GM12878 (cell line): ENCODE data around the gene ACVR2A.

Experiments used
- BHLHE40 ChIP-seq, 2 experiments: fragments of 450-650 bp in 1 of 2; IDR thresholded peaks; 2 replicates each; pipeline ENCODE4 v1.6.1; 2011 to 2017; ENCODE audit warnings: low read depth in 2 of 2, borderline replicate concordance in 1 of 2, improper control_type of control experiment in 1 of 2, low read length in 1 of 2, mild to moderate bottlenecking in 1 of 2
- CHD4 ChIP-seq: fragments of 200-600 bp; sonication (generic); IDR thresholded peaks from 2 replicates; pipeline ENCODE4 v1.6.1; 2016; ENCODE audit warnings: mild to moderate bottlenecking
- MYC ChIP-seq: IDR thresholded peaks from 2 replicates; pipeline ENCODE4 v1.6.1; 2011; ENCODE audit warnings: mild to moderate bottlenecking, low read length, moderate library complexity, inconsistent platforms; ENCODE audit not compliant: insufficient read depth, insufficient replicate concordance, insufficient read length, severe bottlenecking
- POLR2A ChIP-seq: IDR thresholded peaks from 2 replicates; pipeline ENCODE4 v1.6.1; 2011; ENCODE audit warnings: low read depth, mild to moderate bottlenecking, low read length
- SREBF2 ChIP-seq: IDR thresholded peaks from 2 replicates; pipeline ENCODE4 v1.6.1; 2012; ENCODE audit warnings: mild to moderate bottlenecking, low read length
- SRF ChIP-seq, 2 experiments: IDR thresholded peaks; 2 replicates each; pipeline ENCODE4 v1.6.1; 2011; ENCODE audit warnings: low read depth in 2 of 2, low read length in 2 of 2, mild to moderate bottlenecking in 1 of 2, moderate library complexity in 1 of 2
- TAF1 ChIP-seq: IDR thresholded peaks from 2 replicates; pipeline ENCODE4 v1.6.1; 2011; ENCODE audit warnings: mild to moderate bottlenecking, low read depth, low read length, borderline replicate concordance
- YY1 ChIP-seq: IDR thresholded peaks from 2 replicates; pipeline ENCODE4 v1.6.1; 2011; ENCODE audit warnings: low read depth, mild to moderate bottlenecking, low read length
- TF ChIP-seq, protein P1 (sequence below): IDR thresholded peaks from 2 replicates; pipeline ENCODE4 v1.6.1; 2012; ENCODE audit warnings: mild to moderate bottlenecking, low read depth, low read length
- TF ChIP-seq, protein P2 (sequence below), 3 experiments: IDR thresholded peaks in 2 of 3; conservative IDR thresholded peaks in 1 of 3; 2 replicates each; pipeline ENCODE4 v1.5.1; 2011; ENCODE audit warnings: low read depth in 3 of 3, low read length in 3 of 3, mild to moderate bottlenecking in 3 of 3, control low read depth in 2 of 3, moderate library complexity in 2 of 3, inconsistent platforms in 1 of 3, mixed read lengths in 1 of 3; ENCODE audit not compliant: control insufficient read depth in 2 of 3, insufficient read depth in 1 of 3; ENCODE audit errors: extremely low read depth in 1 of 3

- TF ChIP-seq TAF1 (no peak), SRF (IDR thresholded peaks at IDR 0.05; ENCODE audit: low read depth in 2 of 2, low read length in 2 of 2) (no peak), SREBF2 (no peak), MYC (no peak), POLR2A (no peak), YY1 (no peak), CHD4 (no peak), BHLHE40 (IDR thresholded peaks at IDR 0.05; ENCODE audit: borderline replicate concordance in 1 of 2, low read depth in 2 of 2, low read length in 1 of 2) (no peak)
- TF ChIP-seq, protein P1, sequence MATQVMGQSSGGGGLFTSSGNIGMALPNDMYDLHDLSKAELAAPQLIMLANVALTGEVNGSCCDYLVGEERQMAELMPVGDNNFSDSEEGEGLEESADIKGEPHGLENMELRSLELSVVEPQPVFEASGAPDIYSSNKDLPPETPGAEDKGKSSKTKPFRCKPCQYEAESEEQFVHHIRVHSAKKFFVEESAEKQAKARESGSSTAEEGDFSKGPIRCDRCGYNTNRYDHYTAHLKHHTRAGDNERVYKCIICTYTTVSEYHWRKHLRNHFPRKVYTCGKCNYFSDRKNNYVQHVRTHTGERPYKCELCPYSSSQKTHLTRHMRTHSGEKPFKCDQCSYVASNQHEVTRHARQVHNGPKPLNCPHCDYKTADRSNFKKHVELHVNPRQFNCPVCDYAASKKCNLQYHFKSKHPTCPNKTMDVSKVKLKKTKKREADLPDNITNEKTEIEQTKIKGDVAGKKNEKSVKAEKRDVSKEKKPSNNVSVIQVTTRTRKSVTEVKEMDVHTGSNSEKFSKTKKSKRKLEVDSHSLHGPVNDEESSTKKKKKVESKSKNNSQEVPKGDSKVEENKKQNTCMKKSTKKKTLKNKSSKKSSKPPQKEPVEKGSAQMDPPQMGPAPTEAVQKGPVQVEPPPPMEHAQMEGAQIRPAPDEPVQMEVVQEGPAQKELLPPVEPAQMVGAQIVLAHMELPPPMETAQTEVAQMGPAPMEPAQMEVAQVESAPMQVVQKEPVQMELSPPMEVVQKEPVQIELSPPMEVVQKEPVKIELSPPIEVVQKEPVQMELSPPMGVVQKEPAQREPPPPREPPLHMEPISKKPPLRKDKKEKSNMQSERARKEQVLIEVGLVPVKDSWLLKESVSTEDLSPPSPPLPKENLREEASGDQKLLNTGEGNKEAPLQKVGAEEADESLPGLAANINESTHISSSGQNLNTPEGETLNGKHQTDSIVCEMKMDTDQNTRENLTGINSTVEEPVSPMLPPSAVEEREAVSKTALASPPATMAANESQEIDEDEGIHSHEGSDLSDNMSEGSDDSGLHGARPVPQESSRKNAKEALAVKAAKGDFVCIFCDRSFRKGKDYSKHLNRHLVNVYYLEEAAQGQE: no peak
- TF ChIP-seq, protein P2, sequence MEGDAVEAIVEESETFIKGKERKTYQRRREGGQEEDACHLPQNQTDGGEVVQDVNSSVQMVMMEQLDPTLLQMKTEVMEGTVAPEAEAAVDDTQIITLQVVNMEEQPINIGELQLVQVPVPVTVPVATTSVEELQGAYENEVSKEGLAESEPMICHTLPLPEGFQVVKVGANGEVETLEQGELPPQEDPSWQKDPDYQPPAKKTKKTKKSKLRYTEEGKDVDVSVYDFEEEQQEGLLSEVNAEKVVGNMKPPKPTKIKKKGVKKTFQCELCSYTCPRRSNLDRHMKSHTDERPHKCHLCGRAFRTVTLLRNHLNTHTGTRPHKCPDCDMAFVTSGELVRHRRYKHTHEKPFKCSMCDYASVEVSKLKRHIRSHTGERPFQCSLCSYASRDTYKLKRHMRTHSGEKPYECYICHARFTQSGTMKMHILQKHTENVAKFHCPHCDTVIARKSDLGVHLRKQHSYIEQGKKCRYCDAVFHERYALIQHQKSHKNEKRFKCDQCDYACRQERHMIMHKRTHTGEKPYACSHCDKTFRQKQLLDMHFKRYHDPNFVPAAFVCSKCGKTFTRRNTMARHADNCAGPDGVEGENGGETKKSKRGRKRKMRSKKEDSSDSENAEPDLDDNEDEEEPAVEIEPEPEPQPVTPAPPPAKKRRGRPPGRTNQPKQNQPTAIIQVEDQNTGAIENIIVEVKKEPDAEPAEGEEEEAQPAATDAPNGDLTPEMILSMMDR (IDR thresholded peaks at IDR 0.05 in 2 of 3, conservative IDR thresholded peaks at IDR 0.05 in 1 of 3; ENCODE audit: control insufficient read depth in 2 of 3, extremely low read depth in 1 of 3, insufficient read depth in 1 of 3, low read depth in 3 of 3, low read length in 3 of 3): no peak
Measured at GRCh38 chr2:147850838-147851237, 6.0 kb downstream of the ACVR2A start.
